SH-SY5Y (cell line): ENCODE measurements around the gene XYLT1.

Experiments
- GATA2 ChIP-seq: IDR thresholded peaks from 2 replicates; pipeline ENCODE4 v1.6.1; 2011; ENCODE audit warnings: mild to moderate bottlenecking, low read depth, low read length
- GATA3 ChIP-seq: IDR thresholded peaks from 2 replicates; pipeline ENCODE4 v1.6.1; 2011; ENCODE audit warnings: low read depth, mild to moderate bottlenecking, low read length, moderate library complexity

XYLT1 gene

GRCh38 chr16:17301184-17301583 is 169.6 kb downstream of the XYLT1 start:
- TF ChIP-seq GATA3 (no peak), GATA2 (no peak)

DNA sequence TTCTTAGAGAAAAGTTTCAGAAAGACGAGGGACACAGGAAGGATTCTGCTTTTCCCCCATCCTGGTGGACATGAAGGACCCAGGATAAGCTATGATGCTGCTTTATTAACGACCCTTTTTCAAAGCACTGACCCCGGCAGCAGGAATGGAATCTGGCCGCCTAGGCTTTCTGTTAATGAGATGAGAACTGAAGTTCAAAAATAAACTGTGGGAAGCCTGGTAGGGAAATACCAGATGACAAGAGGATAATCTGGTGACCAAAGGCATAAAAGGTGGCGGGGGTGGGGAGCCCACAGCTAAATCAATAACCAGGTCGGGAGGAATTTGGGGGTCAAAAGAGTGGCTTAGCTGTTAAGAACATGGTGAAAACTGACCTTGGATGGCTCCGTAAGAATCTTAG is 171.0 kb downstream of the XYLT1 start:
- TF ChIP-seq GATA2, result no peak
- TF ChIP-seq GATA3, result no peak

DNA sequence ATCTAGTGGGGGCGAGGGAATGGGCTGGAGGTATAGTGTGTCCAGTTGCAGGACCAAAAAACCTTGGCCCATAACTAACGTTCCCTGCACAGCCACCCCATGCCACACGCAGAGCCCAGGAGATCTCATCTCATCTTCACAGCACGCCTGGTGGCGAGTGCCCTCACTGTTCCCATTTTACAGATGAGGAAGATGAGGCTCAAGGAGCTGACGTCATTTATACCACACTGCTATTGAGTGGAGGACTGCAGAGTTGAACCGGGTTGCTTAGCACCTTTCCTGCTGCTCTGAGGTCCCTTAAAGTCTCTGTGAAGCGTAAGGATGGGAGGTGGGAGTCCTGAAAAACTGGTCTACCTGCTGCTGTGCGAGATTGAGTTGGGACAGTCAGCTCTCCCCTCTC is 172.5 kb downstream of the XYLT1 start:
- TF ChIP-seq GATA2, result no peak
- no peak for TF ChIP-seq GATA3

DNA sequence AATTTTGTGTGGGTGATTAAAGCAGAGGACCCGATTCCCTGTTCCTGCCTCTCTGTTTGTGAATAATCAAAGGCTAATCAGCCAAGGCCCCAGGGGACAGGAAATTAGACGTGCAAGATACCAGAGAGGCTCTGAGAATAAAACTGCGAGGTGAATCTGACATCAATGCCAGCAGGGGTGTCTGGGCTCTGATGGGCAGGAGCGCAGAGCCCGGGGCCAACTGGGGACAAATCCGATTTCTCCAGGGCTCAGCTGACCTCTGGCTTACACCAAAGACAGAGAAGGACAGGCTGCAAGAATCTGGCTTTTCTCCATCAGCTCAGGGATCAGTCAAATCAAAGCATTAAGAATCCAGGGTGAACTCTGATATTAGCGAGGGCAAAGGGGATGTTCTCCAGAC is 174.3 kb downstream of the XYLT1 start:
- TF ChIP-seq GATA3 (peak; percentile 56), GATA2 (peak; percentile 91)

DNA sequence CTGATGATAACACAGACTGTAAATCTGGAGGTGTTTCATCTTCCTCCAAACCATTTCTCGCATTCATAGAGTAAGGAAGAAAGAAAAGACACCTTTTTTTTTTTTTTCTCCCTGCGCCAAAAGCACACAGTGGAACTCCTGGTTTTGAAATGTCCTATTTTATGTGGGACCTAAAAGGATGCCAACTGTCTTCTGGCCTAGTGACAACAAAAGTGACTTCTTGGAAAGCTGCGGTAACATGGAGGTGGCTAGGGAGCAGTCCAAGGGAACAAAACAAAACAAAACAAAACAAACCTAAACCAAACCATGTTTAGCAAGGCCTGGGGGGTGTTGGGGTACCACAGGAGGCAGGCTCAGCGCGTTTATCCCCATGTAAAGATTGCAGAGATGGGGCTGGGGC is 174.8 kb downstream of the XYLT1 start:
- TF ChIP-seq GATA2 (no peak), GATA3 (no peak)

DNA sequence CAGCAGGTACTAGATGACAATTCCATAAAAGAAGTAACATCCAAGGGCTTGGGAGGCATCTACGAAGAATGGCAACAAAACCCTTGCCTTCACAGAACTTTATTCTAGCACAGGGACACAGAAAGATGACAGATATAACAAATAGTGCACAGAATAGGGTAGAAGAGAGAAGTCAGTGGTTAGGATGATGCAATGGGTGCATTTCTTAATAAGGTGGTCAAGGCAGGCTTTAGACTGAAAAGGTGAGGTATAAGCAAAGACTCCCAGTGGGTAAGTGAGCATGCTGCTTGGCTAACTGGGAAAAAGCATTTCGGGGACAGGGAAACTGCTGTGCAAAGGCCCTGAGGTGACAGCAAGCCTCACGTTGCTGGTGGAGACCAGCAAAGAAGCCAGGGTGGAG is 175.9 kb downstream of the XYLT1 start:
- TF ChIP-seq GATA2, result no peak
- TF ChIP-seq GATA3, result no peak

DNA sequence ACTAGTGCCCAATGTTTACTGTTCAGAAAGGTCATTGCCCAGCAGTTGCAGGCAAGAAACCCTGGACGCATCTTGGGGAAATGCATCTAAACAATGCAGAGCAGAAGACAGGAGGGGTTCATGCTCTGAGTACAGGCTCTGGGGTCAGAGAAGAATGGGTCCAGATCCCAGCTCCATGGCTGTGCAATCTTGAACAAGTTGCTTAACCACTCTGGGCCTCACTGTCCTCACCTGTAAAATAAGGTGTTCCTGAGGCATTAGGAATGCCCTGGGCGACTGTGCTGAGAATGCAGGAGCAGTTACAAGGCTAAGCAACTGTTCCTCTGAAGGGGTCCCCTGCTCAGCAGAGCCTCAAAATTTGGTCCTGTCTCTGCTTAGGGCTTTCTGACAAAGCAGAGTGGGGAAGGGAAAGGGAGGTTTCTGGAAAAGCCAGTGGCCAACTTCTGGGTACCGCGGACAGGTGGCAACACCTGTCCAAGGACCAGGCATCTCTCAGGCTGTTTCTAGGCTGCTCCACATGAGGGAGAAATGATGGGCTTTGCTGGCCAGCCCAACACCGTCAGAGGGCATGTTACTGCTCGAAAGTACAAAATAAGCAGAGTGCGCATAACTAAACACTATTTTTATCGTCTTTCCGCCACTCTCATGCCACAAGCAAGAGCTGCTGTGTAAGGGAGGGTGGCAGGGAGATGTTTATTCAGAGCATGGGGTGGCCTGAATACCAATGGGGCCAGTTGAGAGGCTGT is 176.8 kb downstream of the XYLT1 start:
- TF ChIP-seq GATA2, result no peak
- TF ChIP-seq GATA3, result no peak

GRCh38 chr16:17291289-17291688 is 179.5 kb downstream of the XYLT1 start:
- TF ChIP-seq GATA3 (no peak), GATA2 (no peak)

- TF ChIP-seq GATA3 (no peak), GATA2 (no peak)
Measured at GRCh38 chr16:17289674-17290635, 180.8 kb downstream of the XYLT1 start.

- TF ChIP-seq GATA2, result no peak
- no peak for TF ChIP-seq GATA3
Measured at GRCh38 chr16:17289050-17289449, 181.7 kb downstream of the XYLT1 start.

DNA sequence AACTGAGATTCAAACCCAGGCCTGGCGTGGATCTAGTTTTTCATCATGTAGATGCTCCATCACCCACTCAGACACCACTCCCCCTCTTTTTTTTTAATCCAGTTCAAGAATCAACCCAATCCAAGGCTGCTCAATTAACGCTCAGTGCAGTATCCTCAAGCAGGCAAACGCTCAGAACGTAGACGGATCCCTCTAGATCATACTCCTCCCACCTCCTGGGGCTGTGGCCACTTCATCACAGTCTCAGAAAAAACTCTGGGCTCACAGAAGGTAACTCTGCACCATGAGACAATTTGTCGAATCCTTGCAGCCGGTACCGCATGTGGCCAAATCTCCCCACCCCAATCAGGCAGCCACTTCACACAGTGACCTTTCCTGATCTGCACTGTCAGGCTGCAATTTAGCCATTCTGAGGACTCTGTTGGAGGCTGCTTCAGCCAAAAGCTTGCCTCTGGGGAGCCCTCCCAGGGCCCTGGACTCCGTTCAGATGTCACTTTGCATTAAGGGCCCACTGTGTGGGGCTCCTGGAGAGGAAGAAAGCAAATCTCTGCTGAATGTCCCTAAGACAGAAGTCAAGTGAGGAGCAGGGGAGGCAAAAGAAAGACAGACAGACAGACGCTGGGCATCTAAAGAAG is 183.5 kb downstream of the XYLT1 start:
- no peak for TF ChIP-seq GATA3
- TF ChIP-seq GATA2, result no peak

DNA sequence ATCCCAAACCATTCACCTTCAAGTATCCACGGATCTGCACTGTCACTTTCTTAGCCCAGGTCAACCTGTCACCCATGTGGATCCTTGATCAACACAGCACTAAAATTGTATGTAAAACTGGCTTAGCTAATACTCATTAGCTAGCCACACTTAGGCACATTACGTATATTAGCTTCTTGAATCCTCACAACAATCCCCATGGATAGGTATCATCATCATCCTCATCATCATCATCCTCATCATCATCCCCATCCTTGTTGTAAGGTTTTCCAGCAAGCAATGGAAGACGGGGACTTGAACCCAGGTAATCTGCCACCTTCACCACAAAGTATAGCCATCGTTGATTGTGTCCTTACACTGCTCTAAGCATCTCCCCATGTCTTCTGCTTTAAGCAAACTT is 184.3 kb downstream of the XYLT1 start:
- no peak for TF ChIP-seq GATA3
- no peak for TF ChIP-seq GATA2

GRCh38 chr16:17283016-17283415 is 187.7 kb downstream of the XYLT1 start:
- TF ChIP-seq GATA2 (no peak), GATA3 (no peak)

DNA sequence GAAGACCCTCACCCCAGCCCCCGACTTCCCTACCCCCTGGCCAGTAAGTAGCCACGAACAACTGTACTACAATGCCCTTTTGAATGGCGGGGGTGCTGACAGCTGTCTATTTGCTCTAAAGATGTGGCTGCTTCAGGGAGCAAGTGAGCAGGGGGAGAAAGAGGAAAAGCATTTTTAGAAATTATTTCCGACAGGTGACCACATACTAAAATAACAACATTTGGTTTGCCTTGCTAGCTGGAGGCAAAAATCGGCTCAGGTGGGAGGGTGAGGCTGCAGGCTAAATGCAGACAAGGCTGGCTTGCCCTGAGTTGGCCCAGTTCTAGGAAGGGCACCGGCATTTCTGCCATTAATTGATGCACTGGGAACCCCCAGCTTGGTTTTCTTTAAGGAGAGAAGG is 188.5 kb downstream of the XYLT1 start:
- TF ChIP-seq GATA2 (no peak), GATA3 (no peak)
